Measurements from ENCODE around the gene CHST14. TPM values are rescaled to one million over a fixed set of nuclear protein-coding genes. Genes with fewer than 3 reads are reported as not detected.

CHST14 gene
- polyA plus RNA-seq, 3 donors: 30.6 to 33.2 (median 32.8) TPM

- no peak for DNase-seq (ENCODE audit: low read depth in 3 of 3, low spot score in 2 of 3)
Observed at GRCh38 chr15:40460404-40460803, 10.4 kb upstream of the CHST14 start.

GRCh38 chr15:40461958-40462357, 8.8 kb upstream of the CHST14 start:
- no peak for DNase-seq (ENCODE audit: low read depth in 3 of 3, low spot score in 2 of 3)

GRCh38 chr15:40463279-40463678, 7.5 kb upstream of the CHST14 start:
- DNase-seq (ENCODE audit: low read depth in 3 of 3, low spot score in 2 of 3): no peak

GRCh38 chr15:40463886-40464545, 6.8 kb upstream of the CHST14 start:
- DNase-seq (ENCODE audit: low read depth in 3 of 3, low spot score in 2 of 3): no peak

- no peak for DNase-seq (ENCODE audit: low read depth in 3 of 3, low spot score in 2 of 3)
Observed at GRCh38 chr15:40464595-40465185, 6.1 kb upstream of the CHST14 start.

GRCh38 chr15:40465939-40466338, 4.8 kb upstream of the CHST14 start:
- no peak for DNase-seq (ENCODE audit: low read depth in 3 of 3, low spot score in 2 of 3)

GRCh38 chr15:40466426-40467260, 4.1 kb upstream of the CHST14 start:
- no peak for DNase-seq (ENCODE audit: low read depth in 3 of 3, low spot score in 2 of 3)

GRCh38 chr15:40467261-40467615, 3.5 kb upstream of the CHST14 start:
- no peak for DNase-seq (ENCODE audit: low read depth in 3 of 3, low spot score in 2 of 3)

- no peak for DNase-seq (ENCODE audit: low read depth in 3 of 3, low spot score in 2 of 3)
Observed at GRCh38 chr15:40468898-40469331, 1.9 kb upstream of the CHST14 start.

GRCh38 chr15:40469776-40470390, 901 bp upstream of the CHST14 start:
- no peak for DNase-seq (ENCODE audit: low read depth in 3 of 3, low spot score in 2 of 3)

- DNase-seq (ENCODE audit: low read depth in 3 of 3, low spot score in 2 of 3): peak in 1 of 3 donors; percentile 21
Observed at GRCh38 chr15:40471105-40471807, 472 bp downstream of the CHST14 start.

GRCh38 chr15:40471808-40472150, 995 bp downstream of the CHST14 start:
- DNase-seq (ENCODE audit: low read depth in 3 of 3, low spot score in 2 of 3): no peak

GRCh38 chr15:40472171-40472727, 1.5 kb downstream of the CHST14 start:
- DNase-seq (ENCODE audit: low read depth in 3 of 3, low spot score in 2 of 3): no peak

- no peak for DNase-seq (ENCODE audit: low read depth in 3 of 3, low spot score in 2 of 3)
Observed at GRCh38 chr15:40474581-40474980, 3.8 kb downstream of the CHST14 start.

GRCh38 chr15:40477642-40478327, 7.0 kb downstream of the CHST14 start:
- DNase-seq (ENCODE audit: low read depth in 3 of 3, low spot score in 2 of 3): no peak

- no peak for DNase-seq (ENCODE audit: low read depth in 3 of 3, low spot score in 2 of 3)
Observed at GRCh38 chr15:40479024-40479423, 8.2 kb downstream of the CHST14 start.

- no peak for DNase-seq (ENCODE audit: low read depth in 3 of 3, low spot score in 2 of 3)
Observed at GRCh38 chr15:40481341-40482074, 10.7 kb downstream of the CHST14 start.

GRCh38 chr15:40483919-40484318, 13.1 kb downstream of the CHST14 start:
- DNase-seq (ENCODE audit: low read depth in 3 of 3, low spot score in 2 of 3): no peak

GRCh38 chr15:40486066-40486770, 15.4 kb downstream of the CHST14 start:
- DNase-seq (ENCODE audit: low read depth in 3 of 3, low spot score in 2 of 3): no peak
